CD4-positive, alpha-beta T cell treated with Interferon alpha-2 for 1 hour (primary cell): ENCODE measurements around the gene TRIM27.
"Not testable (repeated sequence)": the region's sequence is repeated elsewhere in the genome, so short reads cannot be mapped to it uniquely, and the experiment has no call there.

Source experiments
- DNase-seq, 2 donors: peaks; one replicate each; pipeline ENCODE4 v3.0.0-alpha.2; 2020 to 2022

TRIM27 gene

DNA sequence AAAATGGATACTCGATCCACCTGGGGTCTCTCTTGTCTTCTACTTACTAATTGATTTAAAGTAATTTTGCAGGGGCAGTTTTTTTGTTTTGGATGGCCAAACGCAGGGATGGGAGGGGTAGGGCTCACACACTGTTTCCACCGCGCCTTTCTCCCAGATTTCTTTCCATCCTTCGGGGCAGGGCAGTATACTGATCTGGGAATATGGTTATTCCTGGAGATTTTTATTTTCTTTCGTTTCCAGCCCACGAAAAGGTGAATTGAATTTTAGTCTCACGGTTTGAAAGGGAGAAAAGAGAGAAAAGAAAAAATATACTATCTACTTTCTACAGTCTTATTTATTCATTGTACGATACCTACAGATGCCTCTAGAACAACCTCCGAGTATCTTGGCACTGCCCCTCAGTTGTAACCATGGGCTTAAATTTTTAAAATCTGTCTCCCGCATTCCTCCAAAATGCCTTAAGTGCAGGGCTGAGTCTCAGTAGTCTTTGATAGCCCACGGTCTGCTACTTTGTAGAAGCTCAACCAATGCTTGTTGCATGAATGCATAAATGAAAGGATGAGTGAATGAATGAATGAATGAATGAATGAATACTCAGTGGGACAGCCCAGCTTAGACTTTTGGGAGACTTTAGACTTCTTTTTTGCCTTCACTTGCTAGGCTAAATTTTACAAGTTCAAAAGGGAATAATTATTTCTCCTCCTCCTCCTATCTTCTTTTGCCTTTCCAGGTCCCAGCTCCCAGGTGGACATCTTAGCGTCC lies 18.1 kb upstream of the TRIM27 start:
- DNase-seq = no peak

GRCh38 chr6:28940858-28941683 lies 17.3 kb upstream of the TRIM27 start:
- peak; percentile 89 to 94 for DNase-seq

DNA sequence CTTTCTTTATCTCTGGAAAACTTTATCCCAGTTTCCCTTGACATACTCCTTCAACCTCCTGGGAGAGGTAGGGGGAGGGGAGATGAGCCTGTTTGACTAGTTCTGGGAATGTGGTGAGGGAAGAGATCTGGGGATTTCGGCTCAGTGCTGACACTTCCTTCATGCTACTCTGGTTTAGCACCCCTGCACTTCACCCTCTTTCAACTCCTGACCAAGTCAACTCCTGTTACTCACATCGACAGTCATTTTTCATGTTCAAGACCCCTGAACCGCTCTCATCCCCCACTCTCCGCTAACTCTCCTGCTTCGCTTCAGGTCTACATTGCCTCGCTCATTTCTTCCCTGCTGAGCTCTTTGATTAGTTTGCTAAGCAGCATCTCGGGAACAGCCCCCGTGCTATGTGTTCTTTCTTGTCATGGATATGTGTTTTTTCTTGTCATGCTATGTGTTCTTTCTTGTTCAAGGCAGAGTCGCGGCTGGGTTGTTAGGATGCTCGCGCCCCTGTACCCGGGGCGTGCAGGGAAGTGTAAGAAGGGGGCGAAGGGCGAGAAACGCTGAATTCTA lies 16.6 kb upstream of the TRIM27 start:
- DNase-seq = peak in 1 of 2 donors; percentile 21

DNA sequence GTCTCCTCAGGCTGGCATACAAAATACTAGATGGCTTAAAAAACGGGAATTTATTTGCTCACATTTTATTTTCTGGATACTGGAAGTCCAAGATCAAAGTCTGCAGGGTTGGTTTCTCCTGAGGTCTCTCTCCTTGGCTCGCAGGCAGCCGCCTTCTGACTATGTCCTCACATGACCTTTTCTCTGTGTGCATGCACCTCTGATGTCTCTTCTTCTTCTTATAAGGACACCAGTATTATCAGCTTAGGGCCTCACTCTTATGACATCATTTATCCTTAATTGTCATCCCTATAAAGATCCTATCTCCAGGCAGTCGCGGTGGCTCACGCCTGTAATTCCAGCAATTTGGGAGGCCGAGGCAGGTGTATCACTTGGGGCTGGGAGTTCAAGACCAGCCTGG lies 9.3 kb upstream of the TRIM27 start:
- no peak for DNase-seq

- no peak for DNase-seq
Measured at GRCh38 chr6:28929887-28930620, 6.3 kb upstream of the TRIM27 start.

DNA sequence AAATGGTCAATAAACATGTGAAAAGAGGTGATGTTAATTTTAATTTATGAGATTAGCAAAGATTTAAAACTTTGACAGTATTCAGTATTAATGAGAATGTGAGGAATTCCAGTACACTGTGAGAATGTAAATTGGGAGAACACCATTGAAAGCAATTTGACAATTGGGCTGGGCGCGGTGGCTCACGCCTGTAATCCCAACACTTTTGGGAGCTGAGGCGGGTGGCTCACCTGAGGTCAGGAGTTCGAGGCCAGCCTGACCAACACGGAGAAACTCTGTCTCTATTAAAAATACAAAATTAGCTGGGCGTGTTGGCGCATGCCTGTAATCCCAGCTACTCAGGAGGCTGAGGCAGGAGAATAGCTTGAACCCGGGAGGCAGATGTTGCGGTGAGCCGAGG lies 5.6 kb upstream of the TRIM27 start:
- not testable (repeated sequence) for DNase-seq

DNA sequence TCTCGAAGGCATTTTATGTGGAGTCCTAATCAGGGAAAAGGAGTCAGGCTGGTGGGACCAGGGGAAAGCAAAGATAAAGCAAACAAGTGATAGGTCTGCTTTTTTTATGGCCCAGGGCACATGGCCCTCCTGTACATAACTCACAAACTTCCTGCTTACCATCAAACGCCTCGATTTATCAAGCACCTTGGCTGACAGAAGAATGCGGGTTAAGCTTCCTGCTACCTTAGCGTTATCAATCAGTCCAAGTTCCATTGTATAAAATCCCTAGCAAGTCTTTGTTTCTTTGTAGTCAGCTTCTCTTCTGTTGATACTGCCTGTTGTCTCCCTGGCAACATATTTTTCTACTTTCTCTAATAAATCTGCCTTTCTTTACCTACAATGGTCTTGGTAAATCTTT lies 4.1 kb upstream of the TRIM27 start:
- no peak for DNase-seq

- DNase-seq = peak; percentile 45 to 60
Measured at GRCh38 chr6:28922821-28923317, 916 bp downstream of the TRIM27 start.

DNA sequence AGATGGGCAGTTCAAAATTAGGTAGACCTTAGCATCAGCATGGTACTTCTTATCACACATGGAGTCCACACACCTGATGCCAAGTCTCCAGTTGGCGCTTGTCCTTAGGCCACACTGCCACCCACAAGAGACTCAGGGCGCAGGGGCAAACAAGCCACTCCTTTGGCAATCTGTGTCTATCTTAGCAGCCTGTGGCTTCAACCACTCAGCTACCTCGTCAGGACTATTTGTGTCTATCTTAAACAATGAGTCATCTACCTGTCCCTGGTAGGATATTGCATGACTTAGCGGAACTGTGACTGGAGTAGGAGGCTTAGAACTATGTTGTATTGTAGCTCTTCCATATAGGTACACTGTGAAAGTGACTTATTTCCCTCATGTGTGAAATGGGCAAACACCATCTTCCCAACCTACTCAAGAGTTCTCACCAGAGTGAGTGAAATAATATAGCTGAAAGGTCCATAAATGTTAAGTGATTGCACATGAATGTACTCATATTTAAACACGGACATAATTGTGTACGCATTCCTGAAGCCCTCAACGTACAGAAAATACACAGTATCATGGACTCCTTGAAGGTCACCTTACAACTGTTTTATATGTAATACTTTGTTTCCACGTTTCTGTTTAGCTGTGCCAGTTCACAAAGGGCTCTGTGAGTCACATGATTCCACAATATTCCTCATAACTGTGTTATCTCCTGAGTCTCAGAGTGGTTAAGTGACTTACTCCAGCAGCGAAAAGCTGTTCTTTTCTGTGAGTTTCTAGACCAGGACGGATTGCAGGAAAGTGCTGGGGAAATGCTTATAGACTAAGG lies 1.6 kb downstream of the TRIM27 start:
- peak in 1 of 2 donors; percentile 64 for DNase-seq

- no peak for DNase-seq
Measured at GRCh38 chr6:28920281-28920680, 3.5 kb downstream of the TRIM27 start.

GRCh38 chr6:28914941-28915340 lies 8.8 kb downstream of the TRIM27 start:
- DNase-seq = no peak

GRCh38 chr6:28910901-28911690 lies 12.7 kb downstream of the TRIM27 start:
- no peak for DNase-seq

- no peak for DNase-seq
Measured at GRCh38 chr6:28907394-28907793, 16.4 kb downstream of the TRIM27 start.

DNA sequence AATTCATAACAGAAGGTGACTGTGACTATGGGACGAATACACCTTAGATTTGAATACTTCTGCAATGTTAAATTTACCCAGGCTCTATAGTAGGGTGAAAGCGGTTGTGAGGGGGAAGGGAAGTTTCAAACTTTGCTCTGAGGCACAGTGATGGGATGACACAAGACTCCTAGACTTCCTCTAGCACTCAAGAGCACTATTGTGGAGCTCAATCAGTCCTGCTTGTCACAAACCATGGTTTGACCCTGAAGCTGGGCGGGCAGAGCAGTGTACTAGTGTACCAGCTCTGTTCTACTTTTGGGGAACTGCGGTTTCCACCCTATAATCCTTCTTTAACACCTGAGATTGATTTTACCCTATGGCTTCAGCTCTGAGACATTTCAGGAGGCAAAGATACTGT lies 17.1 kb downstream of the TRIM27 start:
- DNase-seq = peak in 1 of 2 donors; percentile 7

- no peak for DNase-seq
Measured at GRCh38 chr6:28903686-28904085, 20.1 kb downstream of the TRIM27 start.

- no peak for DNase-seq
Measured at GRCh38 chr6:28901831-28902230, 22.0 kb downstream of the TRIM27 start.

DNA sequence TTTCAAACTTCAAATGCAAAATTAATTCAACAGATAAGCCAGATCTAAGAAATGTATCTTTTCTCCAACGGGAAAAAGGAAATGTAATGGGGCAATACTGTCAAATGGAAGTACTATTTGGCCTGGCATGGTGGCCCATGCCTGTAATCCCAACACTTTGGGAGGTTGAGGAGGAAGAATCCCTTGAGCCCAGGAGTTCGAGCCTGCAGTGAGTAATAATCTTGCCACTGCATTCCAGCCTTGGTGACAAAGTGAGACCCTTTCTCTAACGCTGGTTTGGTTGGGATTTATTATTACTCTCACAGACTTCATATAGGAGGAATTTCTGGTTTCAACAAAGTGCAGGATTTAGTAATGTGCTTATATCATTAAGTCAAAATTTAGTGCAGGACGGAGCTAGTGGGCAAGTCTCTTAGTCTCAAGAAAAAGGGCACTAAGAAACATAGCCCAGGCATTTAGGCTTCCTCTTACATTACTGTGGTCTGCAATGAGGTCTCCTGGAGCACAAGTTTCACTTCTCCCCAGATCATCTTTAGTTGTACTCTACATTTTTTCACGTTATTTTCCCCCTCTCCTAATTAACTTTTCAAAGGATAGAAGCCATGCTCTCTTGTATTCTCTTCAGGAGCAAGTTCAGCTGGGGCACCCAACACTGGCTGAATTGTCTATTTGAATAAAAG lies 23.1 kb downstream of the TRIM27 start:
- no peak for DNase-seq

DNA sequence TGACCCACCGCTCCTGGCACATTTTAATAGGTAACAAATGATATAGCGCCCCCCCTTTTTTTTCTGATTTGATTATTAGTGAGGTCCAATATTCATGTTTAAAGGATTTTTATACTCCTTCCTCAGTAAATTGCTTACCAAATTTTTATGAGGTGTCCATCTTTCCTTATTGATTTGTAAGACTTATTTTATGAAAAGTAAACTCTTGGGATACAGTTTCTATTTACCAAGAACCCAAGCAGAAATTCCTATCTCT lies 25.1 kb downstream of the TRIM27 start:
- no peak for DNase-seq

GRCh38 chr6:28897369-28897745 lies 26.4 kb downstream of the TRIM27 start:
- no peak for DNase-seq

GRCh38 chr6:28896505-28897368 lies 27.0 kb downstream of the TRIM27 start:
- DNase-seq = peak; percentile 68 to 82
